ENCODE data around the gene P2RX1. TPM values are rescaled to one million over a fixed set of nuclear protein-coding genes. Genes with fewer than 3 reads are reported as not detected.

P2RX1 gene
- polyA plus RNA-seq, 3 donors, result 22.9 to 117 (median 33.8) TPM

GRCh38 chr17:3964203-3965117, 48.2 kb upstream of the P2RX1 start, which contains the start of gene ATP2A3:
Gene ATP2A3 (minus strand): TSS chr17:3964437. CDS start chr17:3964291, 146 bp downstream.
- peak within 1 kb of the TSS; percentile 89 for H3K4me2 ChIP-seq (replicated peaks; ENCODE audit: extremely low read depth, low read length, poor library complexity, severe bottlenecking)
- intact Hi-C loops (cut with micrococcal nuclease), result loop anchor here (2.0 to 5.0 kb wide), 3 partner anchors 38 to 47 kb away; partner anchors contain the start of gene P2RX1 (in 1 of the 2)
- H3K79me2 ChIP-seq (ENCODE audit: insufficient read depth, low read length), result peaks cover 45% of the 10 kb centered on the region
- H2AFZ ChIP-seq (ENCODE audit: insufficient read depth, low read depth, low read length, poor library complexity, severe bottlenecking), result peak within 1 kb of the TSS; percentile 85
- Mint-ChIP-seq H3K4me1 (peaks cover 47% of the 10 kb centered on the region), H3K9me3 (no peaks in the 10 kb centered on the region), H3K27me3 (ENCODE audit: low read depth in 3 of 3) (peaks cover 2 to 5% (median 2%) of the 10 kb centered on the region in 3 donors), H3K4me3 (peak within 1 kb of the TSS; percentile 86 to 95), H3K36me3 (peaks cover 6 to 7% of the 10 kb centered on the region in 2 donors), H3K27ac (peak within 1 kb of the TSS; percentile 84 to 94 (median 91))
- H3K36me3 ChIP-seq (replicated peaks in 1 of 2; ENCODE audit: control insufficient read depth in 1 of 2, insufficient read depth in 2 of 2, low read length in 2 of 2), result no peaks in the 10 kb centered on the region
- peak within 1 kb of the TSS; percentile 70 for H3K9ac ChIP-seq (ENCODE audit: insufficient read depth, low read length, poor library complexity, severe bottlenecking)
- peak in 1 of 3 donors; percentile 20 for DNase-seq
- H3K9me3 ChIP-seq (replicated peaks in 1 of 2; ENCODE audit: control insufficient read depth in 1 of 2, insufficient read depth in 1 of 2, low read length in 2 of 2), result no peaks in the 10 kb centered on the region
- under 1% methylated on average over 79 of the region's 92 CpGs for WGBS (ENCODE audit: insufficient coverage)
- H3K27me3 ChIP-seq (ENCODE audit: control insufficient read depth in 2 of 2, insufficient read depth in 2 of 2, low read length in 2 of 2), result no peaks in the 10 kb centered on the region
- peak within 1 kb of the TSS; percentile 56 to 86 (median 65) for H3K4me3 ChIP-seq (replicated peaks in 1 of 3; ENCODE audit: low read depth in 2 of 3, low read length in 3 of 3)
- TF ChIP-seq CTCF (IDR thresholded peaks at IDR 0.05), result no peak
- peak within 1 kb of the TSS; percentile 48 to 82 for H3K27ac ChIP-seq (ENCODE audit: low read depth in 1 of 2, low read length in 2 of 2)
- H4K20me1 ChIP-seq (ENCODE audit: insufficient read depth, low read length), result peaks cover 35% of the 10 kb centered on the region
- peaks cover 50 to 60% of the 10 kb centered on the region in 2 donors for H3K4me1 ChIP-seq (ENCODE audit: control insufficient read depth in 1 of 2, insufficient read depth in 2 of 2, low read length in 2 of 2)

Measured in CD14-positive monocyte (primary cell).